Measurements from ENCODE around the gene ODF4.
"Not testable (repeated sequence)": the region's sequence is repeated elsewhere in the genome, so short reads cannot be mapped to it uniquely, and the experiment has no call there.

Gene ODF4

DNA sequence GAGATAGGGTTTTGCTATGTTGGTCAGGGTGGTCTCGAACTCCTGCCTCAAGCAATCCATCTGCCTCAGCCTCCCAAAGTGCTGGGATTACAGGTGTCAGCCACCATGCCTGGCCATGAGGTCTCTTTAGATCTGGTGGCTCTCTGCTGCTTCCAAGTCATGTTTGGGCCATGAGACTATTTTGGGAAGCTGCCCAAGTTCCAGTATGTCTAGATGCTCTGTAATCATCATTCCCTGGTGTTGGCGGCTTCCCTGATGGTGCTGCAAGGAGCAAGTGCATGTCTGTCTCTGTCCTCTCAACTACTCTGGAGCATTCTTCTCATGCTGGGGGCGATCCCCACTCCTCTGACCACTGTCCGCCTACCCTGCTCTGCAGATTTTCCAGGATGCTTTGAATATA is 6.4 kb upstream of the ODF4 start:
- Mint-ChIP-seq H3K4me3 (no peak overlapping the region), H3K9me3 (no peaks in the 10 kb centered on the region), H3K4me1 (peaks cover 5% of the 10 kb centered on the region), H3K36me3 (ENCODE audit: insufficient read depth) (peaks cover 3% of the 10 kb centered on the region), H3K27me3 (peaks cover 40% of the 10 kb centered on the region), H3K27ac (ENCODE audit: low read depth) (no peak overlapping the region)
- DNase-seq (ENCODE audit: low spot score in 2 of 2) (no peak), ATAC-seq (replicated peaks; ENCODE audit: extremely low read depth, poor library complexity, severe bottlenecking) (no peak)

DNA sequence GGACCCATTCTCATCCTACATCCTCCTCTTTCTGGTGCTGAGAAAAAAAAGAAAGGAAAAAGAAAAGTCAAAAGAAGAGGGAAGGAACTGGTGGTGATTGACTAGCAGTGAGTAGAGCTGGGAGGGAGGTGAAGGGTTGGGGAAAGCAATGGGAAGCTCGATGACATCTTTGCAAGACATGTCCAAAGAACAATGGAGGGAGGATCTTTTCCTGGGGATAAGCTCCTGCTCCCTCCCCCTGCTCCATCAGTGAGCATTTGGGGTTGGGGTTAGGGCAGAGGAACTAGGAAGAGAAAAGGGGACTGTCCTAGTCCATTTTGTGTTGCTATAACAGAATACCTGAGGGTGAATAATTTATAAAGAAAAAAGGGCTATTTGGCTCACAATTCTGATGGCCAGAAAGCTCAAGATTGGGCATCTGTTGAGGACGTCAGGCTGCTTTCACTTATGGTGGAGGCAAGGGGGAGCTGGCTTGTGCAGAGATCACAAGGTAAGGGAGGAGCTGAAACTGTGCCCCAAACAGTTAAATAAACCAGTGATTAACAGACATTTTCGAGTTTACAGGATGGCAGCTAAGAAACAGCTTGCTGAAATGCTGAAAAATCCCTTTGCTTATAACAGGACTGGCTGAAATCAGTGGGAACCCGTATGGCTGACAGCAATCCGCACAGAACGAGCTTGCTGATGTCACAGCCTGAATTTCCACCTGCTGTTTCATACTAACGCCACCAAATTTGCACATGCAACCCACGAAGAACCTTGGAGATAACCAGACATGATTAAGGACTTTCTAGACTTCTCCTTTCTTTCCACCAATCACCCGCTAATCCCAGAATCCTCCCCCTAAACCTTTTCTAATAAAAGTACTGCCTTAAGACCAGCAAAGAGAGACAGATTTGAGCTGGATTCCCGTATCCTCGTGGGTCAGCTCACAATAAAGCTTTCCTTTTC is 1.6 kb upstream of the ODF4 start:
- DNase-seq (ENCODE audit: low spot score in 2 of 2) (no peak), ATAC-seq (replicated peaks; ENCODE audit: extremely low read depth, poor library complexity, severe bottlenecking) (no peak)
- Mint-ChIP-seq H3K36me3 (ENCODE audit: insufficient read depth) (peaks cover 3% of the 10 kb centered on the region), H3K9me3 (no peaks in the 10 kb centered on the region), H3K4me3 (no peak overlapping the region), H3K27me3 (peaks cover 23% of the 10 kb centered on the region), H3K27ac (ENCODE audit: low read depth) (no peak overlapping the region), H3K4me1 (peaks cover 9% of the 10 kb centered on the region)

DNA sequence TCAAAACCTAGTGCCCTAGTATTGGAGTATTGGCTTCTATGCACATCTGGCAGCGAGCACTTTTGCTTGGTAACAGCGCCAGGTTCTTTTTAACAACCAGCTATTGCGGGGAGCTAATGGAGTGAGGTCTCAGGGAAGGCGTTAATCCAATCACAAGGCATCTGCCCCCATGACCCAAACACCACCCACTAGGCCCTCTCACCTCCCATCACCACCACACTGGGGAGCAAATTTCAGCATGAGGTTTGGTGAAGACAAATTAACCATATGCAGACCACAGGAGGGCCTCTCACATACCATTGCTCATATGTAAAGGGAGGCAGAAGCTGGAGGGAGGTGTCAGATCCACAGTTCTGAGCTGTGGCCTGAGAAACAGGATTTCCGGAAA is 893 bp upstream of the ODF4 start:
- H3K27me3 Mint-ChIP-seq, result peaks cover 16% of the 10 kb centered on the region
- ATAC-seq (replicated peaks; ENCODE audit: extremely low read depth, poor library complexity, severe bottlenecking), result no peak
- peaks cover 9% of the 10 kb centered on the region for H3K4me1 Mint-ChIP-seq
- H3K36me3 Mint-ChIP-seq (ENCODE audit: insufficient read depth), result peaks cover 3% of the 10 kb centered on the region
- H3K4me3 Mint-ChIP-seq, result no peak overlapping the region
- no peak for DNase-seq (ENCODE audit: low spot score in 2 of 2)
- no peaks in the 10 kb centered on the region for H3K9me3 Mint-ChIP-seq
- H3K27ac Mint-ChIP-seq (ENCODE audit: low read depth), result no peak overlapping the region

DNA sequence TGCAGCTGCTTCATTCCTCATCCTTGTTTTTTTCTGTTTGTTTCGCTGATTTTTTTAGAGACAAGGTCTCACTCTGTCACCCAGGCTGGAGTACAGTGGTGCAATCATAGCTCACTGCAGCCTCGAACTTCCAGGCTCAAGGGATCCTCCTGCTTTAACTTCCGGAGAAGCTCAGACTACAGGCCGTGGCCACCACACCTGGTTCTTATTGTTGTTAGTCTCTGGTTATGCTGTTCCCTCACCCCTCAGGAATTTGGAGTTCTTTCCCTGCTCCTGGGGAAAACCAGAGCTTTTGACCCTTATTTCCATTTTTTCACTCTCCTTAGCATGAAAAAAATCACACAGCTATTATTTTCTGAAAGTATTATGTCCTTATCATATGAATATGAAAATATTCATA is 1.8 kb downstream of the ODF4 start:
- ATAC-seq (replicated peaks; ENCODE audit: extremely low read depth, poor library complexity, severe bottlenecking), result no peak
- Mint-ChIP-seq H3K4me1 (peaks cover 9% of the 10 kb centered on the region), H3K27me3 (peaks cover 18% of the 10 kb centered on the region), H3K27ac (ENCODE audit: low read depth) (no peak overlapping the region), H3K4me3 (no peak overlapping the region), H3K9me3 (no peaks in the 10 kb centered on the region), H3K36me3 (ENCODE audit: insufficient read depth) (peaks cover 6% of the 10 kb centered on the region)
- no peak for DNase-seq (ENCODE audit: low spot score in 2 of 2)

DNA sequence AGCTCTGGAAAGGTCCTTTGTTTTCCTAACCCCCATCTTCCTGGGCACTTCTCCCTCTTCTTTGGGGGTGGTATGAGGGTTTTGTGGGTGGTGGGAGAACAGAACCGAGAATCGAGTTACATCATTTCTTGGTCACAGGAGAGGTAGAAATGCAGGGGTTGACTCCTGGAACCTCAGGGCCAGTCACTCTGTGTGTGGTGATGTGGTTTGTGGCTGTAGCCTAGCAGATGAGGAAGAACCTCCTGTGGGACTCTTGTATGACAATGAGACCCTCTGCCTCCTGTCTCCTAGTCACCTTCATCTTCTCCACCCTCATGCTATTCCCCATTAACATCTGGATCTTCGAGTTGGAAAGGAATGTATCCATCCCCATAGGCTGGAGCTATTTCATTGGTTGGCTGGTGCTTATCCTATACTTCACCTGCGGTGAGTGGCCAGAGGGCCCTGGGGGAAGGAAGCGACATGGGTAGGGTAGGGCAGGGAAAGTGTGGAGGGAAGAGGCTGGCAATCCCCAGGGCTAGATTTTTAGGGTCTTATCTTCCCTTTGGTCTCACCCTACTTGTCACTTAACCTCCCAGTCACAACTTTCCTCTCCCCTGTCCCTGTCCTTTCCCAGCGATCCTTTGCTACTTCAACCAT is 5.5 kb downstream of the ODF4 start:
- Mint-ChIP-seq H3K4me1 (no peaks in the 10 kb centered on the region), H3K36me3 (ENCODE audit: insufficient read depth) (peaks cover 3% of the 10 kb centered on the region), H3K4me3 (no peak overlapping the region), H3K9me3 (no peaks in the 10 kb centered on the region), H3K27ac (ENCODE audit: low read depth) (no peak overlapping the region), H3K27me3 (peaks cover 41% of the 10 kb centered on the region)
- DNase-seq (ENCODE audit: low spot score in 2 of 2), result no peak
- no peak for ATAC-seq (replicated peaks; ENCODE audit: extremely low read depth, poor library complexity, severe bottlenecking)

DNA sequence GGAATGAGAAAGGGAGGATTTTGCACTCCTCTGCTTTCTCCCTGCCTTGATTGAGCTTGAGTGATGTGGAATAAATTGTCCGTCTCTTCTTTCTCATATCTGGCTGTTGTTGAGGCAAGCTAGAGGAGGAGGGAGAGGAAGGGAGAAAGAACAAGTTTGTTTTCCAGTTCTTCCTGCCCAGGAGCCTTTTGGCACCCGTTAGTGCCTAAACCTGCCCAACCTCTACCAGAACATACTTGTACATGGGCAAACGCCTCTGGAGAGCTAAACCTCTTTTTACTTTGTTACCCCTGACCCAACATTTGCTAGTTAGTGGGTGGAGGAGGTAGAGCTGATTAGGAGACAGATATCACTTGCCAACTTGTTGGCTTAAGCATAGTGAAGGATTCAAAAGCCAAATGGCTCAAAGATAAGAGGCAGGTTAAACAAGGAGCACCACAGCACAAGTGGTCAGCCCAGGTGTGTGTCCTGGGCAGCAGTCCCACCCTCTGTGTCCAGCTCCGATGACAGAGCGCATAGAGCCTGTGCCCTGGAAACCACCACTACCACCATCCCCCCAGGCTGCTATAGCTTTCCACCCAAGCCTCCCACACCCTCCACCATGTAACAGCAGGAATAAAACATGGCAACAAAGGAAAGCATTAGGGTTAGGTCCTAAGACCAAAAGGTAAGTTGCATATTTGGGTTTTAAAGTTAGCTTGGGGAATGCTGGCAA is 6.5 kb downstream of the ODF4 start:
- no peak overlapping the region for H3K27ac Mint-ChIP-seq (ENCODE audit: low read depth)
- peaks cover 47% of the 10 kb centered on the region for H3K27me3 Mint-ChIP-seq
- DNase-seq (ENCODE audit: low spot score in 2 of 2), result no peak
- H3K4me1 Mint-ChIP-seq, result no peaks in the 10 kb centered on the region
- no peaks in the 10 kb centered on the region for H3K9me3 Mint-ChIP-seq
- ATAC-seq (replicated peaks; ENCODE audit: extremely low read depth, poor library complexity, severe bottlenecking), result no peak
- H3K36me3 Mint-ChIP-seq (ENCODE audit: insufficient read depth), result peaks cover 3% of the 10 kb centered on the region
- no peak overlapping the region for H3K4me3 Mint-ChIP-seq

DNA sequence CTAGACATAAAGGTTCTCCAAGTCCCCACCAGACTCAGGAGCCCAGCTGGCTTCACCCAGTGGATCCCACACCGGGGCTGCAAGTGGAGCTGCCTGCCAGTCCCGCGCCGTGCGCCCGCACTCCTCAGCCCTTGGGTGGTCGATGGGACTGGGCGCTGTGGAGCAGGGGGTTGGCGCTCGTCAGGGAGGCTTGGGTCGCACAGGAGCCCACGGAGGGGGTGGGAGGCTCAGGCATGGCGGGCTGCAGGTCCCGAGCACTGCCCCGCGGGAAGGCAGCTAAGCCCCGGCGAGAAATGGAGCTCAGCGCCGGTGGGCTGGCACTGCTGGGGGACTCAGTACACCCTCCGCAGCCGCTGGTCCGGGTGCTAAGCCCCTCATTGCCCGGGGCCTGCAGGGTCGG is 7.4 kb downstream of the ODF4 start:
- not testable (repeated sequence) for DNase-seq (ENCODE audit: low spot score in 2 of 2); H3K27ac Mint-ChIP-seq (ENCODE audit: low read depth); H3K36me3 Mint-ChIP-seq (ENCODE audit: insufficient read depth); H3K4me3 Mint-ChIP-seq; H3K4me1 Mint-ChIP-seq; ATAC-seq (replicated peaks; ENCODE audit: extremely low read depth, poor library complexity, severe bottlenecking); H3K9me3 Mint-ChIP-seq
- peaks cover 47% of the 10 kb centered on the region for H3K27me3 Mint-ChIP-seq

DNA sequence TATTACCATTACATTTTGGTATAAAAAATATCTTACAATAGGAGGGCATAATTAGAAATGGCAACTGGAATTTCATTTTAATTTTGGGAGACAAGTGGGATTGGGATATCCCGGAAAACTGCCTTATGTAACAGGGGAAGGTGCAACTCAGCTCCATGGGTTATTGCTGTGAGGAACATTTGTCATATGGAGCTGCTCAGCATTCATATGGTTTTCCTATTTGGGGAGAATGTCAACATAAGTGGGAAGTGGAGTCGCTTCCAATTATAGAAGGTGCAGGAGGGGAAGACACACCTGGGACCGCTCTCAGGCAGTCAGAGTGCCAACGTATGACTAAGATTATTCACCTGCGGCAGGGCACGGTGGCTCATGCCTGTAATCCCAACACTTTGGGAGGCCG is 10.7 kb downstream of the ODF4 start:
- no peak for DNase-seq (ENCODE audit: low spot score in 2 of 2)
- H3K27ac Mint-ChIP-seq (ENCODE audit: low read depth), result no peak overlapping the region
- H3K36me3 Mint-ChIP-seq (ENCODE audit: insufficient read depth), result no peaks in the 10 kb centered on the region
- H3K4me1 Mint-ChIP-seq, result no peaks in the 10 kb centered on the region
- no peaks in the 10 kb centered on the region for H3K9me3 Mint-ChIP-seq
- peaks cover 50% of the 10 kb centered on the region for H3K27me3 Mint-ChIP-seq
- H3K4me3 Mint-ChIP-seq, result no peak overlapping the region
- no peak for ATAC-seq (replicated peaks; ENCODE audit: extremely low read depth, poor library complexity, severe bottlenecking)

DNA sequence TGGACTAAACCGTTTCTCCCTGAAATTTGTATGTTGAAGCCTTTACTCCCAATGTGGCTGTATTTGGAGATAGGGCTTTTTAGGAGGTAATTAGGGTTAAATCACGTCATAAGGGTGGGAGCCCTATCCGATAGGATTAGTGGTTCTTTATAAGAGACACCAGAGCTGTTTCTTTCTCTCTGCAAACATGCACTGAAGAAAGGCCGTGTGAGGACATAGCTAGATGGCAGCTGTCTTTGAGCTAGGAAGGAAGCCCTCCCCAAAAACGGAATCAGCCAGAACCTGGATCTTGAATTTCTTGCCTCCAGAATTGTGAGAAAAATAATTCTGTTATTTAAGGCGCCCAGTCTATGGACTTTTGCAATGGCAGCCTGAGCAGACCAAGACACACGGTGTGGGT is 14.1 kb downstream of the ODF4 start:
- no peak for ATAC-seq (replicated peaks; ENCODE audit: extremely low read depth, poor library complexity, severe bottlenecking)
- H3K27me3 Mint-ChIP-seq, result peaks cover 26% of the 10 kb centered on the region

DNA sequence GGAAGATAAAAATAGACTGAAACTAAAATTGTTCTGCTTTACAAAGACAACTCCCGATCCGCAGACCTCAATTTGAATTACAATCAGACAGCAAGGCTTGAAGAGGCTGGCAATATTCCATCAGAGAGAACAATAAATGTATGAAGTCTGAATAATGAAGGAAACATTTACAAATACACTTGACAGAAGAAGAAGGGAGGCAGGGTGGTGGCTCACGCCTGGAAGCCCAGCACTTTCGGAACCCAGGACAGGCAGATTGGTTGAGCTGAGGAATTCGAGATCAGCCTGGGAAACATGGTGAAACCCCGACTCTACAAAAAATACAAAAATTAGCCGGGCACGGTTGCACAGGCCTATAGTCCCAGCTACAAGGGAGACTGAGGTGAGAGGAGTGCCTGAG is 14.6 kb downstream of the ODF4 start:
- no peaks in the 10 kb centered on the region for H3K4me1 Mint-ChIP-seq
- peaks cover 25% of the 10 kb centered on the region for H3K27me3 Mint-ChIP-seq
- DNase-seq (ENCODE audit: low spot score in 2 of 2) (no peak), ATAC-seq (replicated peaks; ENCODE audit: extremely low read depth, poor library complexity, severe bottlenecking) (no peak)
- H3K36me3 Mint-ChIP-seq (ENCODE audit: insufficient read depth), result no peaks in the 10 kb centered on the region
- H3K27ac Mint-ChIP-seq (ENCODE audit: low read depth), result no peak overlapping the region
- no peaks in the 10 kb centered on the region for H3K9me3 Mint-ChIP-seq
- no peak overlapping the region for H3K4me3 Mint-ChIP-seq

More for the DNA sequence above, 14.1 kb downstream of the ODF4 start:
- no peak for DNase-seq (ENCODE audit: low spot score in 2 of 2)
- Mint-ChIP-seq H3K4me3 (no peak overlapping the region), H3K4me1 (no peaks in the 10 kb centered on the region), H3K27ac (ENCODE audit: low read depth) (no peak overlapping the region), H3K9me3 (no peaks in the 10 kb centered on the region), H3K36me3 (ENCODE audit: insufficient read depth) (no peaks in the 10 kb centered on the region)

DNA sequence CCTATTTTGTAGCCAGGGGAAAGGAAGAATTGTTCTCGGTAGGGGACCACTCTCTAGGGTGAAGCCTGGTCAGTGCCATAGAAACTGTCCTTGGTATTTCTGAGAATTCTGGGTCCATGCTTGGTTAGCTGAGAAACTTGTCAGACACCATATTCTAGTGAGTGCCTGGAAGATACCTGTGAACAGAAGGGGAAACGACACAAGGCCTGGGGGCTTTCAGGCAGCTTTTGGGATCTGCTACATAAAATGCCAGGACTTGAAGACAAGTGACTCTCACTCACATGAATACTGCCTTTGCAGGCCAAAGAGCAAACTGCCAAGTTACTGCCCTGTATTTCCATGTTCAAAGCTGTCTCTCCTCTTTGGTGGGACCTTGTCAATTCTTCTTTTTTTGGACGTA is 18.3 kb downstream of the ODF4 start:
- peaks cover 15% of the 10 kb centered on the region for H3K4me1 Mint-ChIP-seq

DNA sequence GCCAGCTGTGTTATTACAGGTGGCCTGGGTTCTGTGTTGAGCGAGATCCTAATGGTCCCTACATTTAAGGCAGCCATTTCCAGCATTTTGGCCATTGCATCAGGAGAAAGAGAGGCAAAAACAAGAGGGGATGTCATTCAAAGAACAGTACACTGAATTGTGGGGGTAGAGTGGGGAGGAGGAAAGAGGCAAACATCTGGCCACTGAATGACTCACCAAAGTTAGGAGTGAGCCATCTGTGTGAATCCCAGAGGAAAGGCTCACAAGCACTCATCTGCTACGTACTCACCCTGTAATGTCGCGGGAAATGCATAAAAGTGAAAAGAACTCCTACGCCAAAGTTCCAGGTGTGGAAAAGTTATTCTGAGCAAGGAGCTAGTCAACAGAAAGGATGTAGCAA is 20.1 kb downstream of the ODF4 start:
- H3K36me3 Mint-ChIP-seq (ENCODE audit: insufficient read depth), result no peaks in the 10 kb centered on the region
- DNase-seq (ENCODE audit: low spot score in 2 of 2) (no peak), ATAC-seq (replicated peaks; ENCODE audit: extremely low read depth, poor library complexity, severe bottlenecking) (no peak)
- peaks cover 15% of the 10 kb centered on the region for H3K4me1 Mint-ChIP-seq
- no peak overlapping the region for H3K27ac Mint-ChIP-seq (ENCODE audit: low read depth)
- H3K4me3 Mint-ChIP-seq, result no peak overlapping the region
- H3K9me3 Mint-ChIP-seq, result no peaks in the 10 kb centered on the region
- no peaks in the 10 kb centered on the region for H3K27me3 Mint-ChIP-seq

More for the DNA sequence above, 18.3 kb downstream of the ODF4 start:
- Mint-ChIP-seq H3K9me3 (no peaks in the 10 kb centered on the region), H3K4me3 (no peak overlapping the region), H3K36me3 (ENCODE audit: insufficient read depth) (no peaks in the 10 kb centered on the region), H3K27ac (ENCODE audit: low read depth) (no peak overlapping the region), H3K27me3 (peaks cover 10% of the 10 kb centered on the region)
- no peak for ATAC-seq (replicated peaks; ENCODE audit: extremely low read depth, poor library complexity, severe bottlenecking)
- DNase-seq (ENCODE audit: low spot score in 2 of 2), result no peak

Data from central memory CD8-positive, alpha-beta T cell (primary cell).